Measurements from ENCODE around the gene TCEANC2. TPM values are rescaled to one million over a fixed set of nuclear protein-coding genes. Genes with fewer than 3 reads are reported as not detected.

TCEANC2 gene
- total RNA-seq, 1 experiment from 2014 or later = 1.9 TPM

DNA sequence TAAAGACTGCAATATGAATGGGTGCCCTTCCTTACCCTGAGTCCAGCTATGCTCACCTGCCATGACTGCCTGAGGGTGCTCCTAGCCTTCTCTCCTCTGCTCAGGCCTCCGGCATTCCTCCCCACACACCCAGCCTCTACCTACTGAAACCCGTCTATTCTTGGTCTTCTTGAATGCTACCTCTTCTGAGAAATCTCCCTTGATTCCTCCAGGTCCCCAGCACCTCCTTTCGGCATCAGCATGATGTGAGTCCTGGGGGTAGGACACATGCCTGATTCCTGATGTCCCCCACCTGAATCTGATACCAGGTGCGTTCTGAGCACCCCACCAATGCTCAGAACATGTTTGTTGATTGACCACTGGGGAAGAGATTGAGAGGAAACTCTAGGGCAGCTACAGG is 44.0 kb upstream of the TCEANC2 start:
- no TSS peak for BruUV-seq (replicated peaks)
- H3K4me1 ChIP-seq = peaks cover 4% of the 10 kb centered on the region; the same call in 1 of the 2 replicates
- no peaks in the 10 kb centered on the region for H3K27me3 Mint-ChIP-seq (ENCODE audit: insufficient read depth, unreplicated experiment)
- H3K4me3 Mint-ChIP-seq (ENCODE audit: unreplicated experiment) = no peak overlapping the region
- no peak for DNase-seq
- H3K36me3 ChIP-seq (ENCODE audit: control insufficient read depth, insufficient read depth, low read length) = no peaks in the 10 kb centered on the region
- no peak overlapping the region for H3K4me3 ChIP-seq (ENCODE audit: low read depth, low read length)
- H3K9me3 Mint-ChIP-seq (ENCODE audit: unreplicated experiment) = no peaks in the 10 kb centered on the region
- peaks cover 8% of the 10 kb centered on the region for H3K4me1 Mint-ChIP-seq (ENCODE audit: low read depth, unreplicated experiment)
- ChIA-PET CTCF (no interaction called here), POLR2A (no interaction called here)
- H3K9me3 ChIP-seq = no peaks in the 10 kb centered on the region
- intact Hi-C loops (cut with micrococcal nuclease; ENCODE audit: unreplicated experiment) = no loop called here
- no peaks in the 10 kb centered on the region for H3K27me3 ChIP-seq (replicated peaks; ENCODE audit: control insufficient read depth, insufficient read depth, low read length)
- no peak overlapping the region for H3K27ac Mint-ChIP-seq (ENCODE audit: unreplicated experiment)
- H3K36me3 Mint-ChIP-seq (ENCODE audit: insufficient read depth, unreplicated experiment) = no peaks in the 10 kb centered on the region
- TF ChIP-seq, protein P1, sequence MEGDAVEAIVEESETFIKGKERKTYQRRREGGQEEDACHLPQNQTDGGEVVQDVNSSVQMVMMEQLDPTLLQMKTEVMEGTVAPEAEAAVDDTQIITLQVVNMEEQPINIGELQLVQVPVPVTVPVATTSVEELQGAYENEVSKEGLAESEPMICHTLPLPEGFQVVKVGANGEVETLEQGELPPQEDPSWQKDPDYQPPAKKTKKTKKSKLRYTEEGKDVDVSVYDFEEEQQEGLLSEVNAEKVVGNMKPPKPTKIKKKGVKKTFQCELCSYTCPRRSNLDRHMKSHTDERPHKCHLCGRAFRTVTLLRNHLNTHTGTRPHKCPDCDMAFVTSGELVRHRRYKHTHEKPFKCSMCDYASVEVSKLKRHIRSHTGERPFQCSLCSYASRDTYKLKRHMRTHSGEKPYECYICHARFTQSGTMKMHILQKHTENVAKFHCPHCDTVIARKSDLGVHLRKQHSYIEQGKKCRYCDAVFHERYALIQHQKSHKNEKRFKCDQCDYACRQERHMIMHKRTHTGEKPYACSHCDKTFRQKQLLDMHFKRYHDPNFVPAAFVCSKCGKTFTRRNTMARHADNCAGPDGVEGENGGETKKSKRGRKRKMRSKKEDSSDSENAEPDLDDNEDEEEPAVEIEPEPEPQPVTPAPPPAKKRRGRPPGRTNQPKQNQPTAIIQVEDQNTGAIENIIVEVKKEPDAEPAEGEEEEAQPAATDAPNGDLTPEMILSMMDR (IDR thresholded peaks at IDR 0.05; ENCODE audit: insufficient read depth in 1 of 2, low read depth in 1 of 2, low read length in 1 of 2, severe bottlenecking in 1 of 2, unreplicated experiment in 1 of 2) = no peak

DNA sequence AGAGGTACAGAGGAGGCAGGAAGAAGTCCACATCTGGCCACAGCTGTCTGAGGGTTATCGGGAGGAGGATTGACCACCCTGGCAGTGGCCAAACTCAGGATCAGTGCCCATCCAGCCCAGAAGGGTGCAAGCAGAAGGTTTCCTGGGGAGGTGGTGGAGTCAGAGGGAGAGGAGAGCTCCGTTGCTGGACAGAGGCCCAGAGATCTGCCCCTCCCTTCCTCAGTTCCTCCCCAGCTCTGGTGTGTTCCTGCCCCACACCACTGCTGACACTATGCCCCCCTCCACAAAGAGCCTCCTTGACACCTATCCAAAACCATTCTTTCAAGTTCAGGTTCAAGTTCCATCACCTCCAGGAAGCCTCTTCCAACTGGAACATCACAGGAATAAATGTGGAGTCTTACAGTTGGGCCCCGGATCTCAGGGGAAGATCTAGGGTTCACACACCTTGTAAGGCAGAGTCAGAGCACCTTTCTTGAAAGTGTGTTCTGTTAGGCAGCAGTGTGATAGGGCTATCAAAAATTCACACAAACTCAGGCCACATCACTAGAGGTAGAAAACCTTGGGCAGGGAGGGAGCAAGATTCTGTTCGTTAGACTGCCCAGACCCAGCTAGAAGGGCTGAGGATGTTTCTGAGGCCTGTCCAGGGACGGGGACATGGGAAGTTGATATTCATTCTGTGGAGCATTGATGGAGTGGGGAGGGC is 42.8 kb upstream of the TCEANC2 start:
- ChIA-PET POLR2A (no interaction called here), CTCF (no interaction called here)

DNA sequence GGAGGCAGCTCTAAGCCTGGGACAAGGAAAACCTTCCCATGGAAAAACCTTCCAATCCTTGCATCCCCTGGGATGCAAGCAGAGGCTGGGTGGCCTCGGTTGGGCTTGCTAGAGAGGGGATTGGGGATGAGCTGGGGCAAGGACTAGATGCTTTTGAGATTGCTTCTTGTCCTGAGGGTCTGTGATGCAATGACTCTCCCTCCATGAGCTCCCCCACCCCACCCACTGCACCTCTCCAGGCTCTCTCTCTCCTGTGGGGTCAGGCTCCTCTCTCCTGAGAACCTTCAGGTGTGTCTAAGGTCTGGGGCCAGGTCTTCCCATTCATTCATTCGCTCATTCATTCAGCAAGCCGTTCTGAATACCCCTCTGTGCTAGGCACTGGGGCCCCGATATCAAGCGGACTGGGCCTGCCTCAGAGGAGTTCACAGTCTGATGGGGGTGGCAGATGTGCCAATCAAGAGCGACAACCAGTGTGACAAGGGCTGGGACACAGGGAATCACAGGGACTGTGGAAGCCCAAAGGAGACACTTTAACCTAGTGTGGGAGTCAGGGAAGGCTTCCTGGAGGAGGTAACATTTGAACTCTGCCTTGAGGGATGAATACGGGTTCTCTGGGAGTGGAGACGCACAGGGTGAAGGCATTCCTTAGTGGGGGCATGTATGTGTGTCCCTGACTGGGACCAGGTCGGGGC is 41.9 kb upstream of the TCEANC2 start:
- no peak for DNase-seq
- ChIA-PET POLR2A (no interaction called here), CTCF (no interaction called here)
- no TSS peak for BruUV-seq (replicated peaks)
- Histone ChIP-seq H3K36me3 (ENCODE audit: control insufficient read depth, insufficient read depth, low read length) (no peaks in the 10 kb centered on the region), H3K4me1 (peaks cover 9% of the 10 kb centered on the region), H3K9me3 (no peaks in the 10 kb centered on the region), H3K27me3 (replicated peaks; ENCODE audit: control insufficient read depth, insufficient read depth, low read length) (no peaks in the 10 kb centered on the region), H3K4me3 (ENCODE audit: low read depth, low read length) (no peak overlapping the region)
- H3K4me1 Mint-ChIP-seq (ENCODE audit: low read depth, unreplicated experiment) = peaks cover 14% of the 10 kb centered on the region
- TF ChIP-seq, protein P1 (IDR thresholded peaks at IDR 0.05; ENCODE audit: insufficient read depth in 1 of 2, low read depth in 1 of 2, low read length in 1 of 2, severe bottlenecking in 1 of 2, unreplicated experiment in 1 of 2) = no peak
- no peaks in the 10 kb centered on the region for H3K9me3 Mint-ChIP-seq (ENCODE audit: unreplicated experiment)
- no peaks in the 10 kb centered on the region for H3K27me3 Mint-ChIP-seq (ENCODE audit: insufficient read depth, unreplicated experiment)
- H3K27ac Mint-ChIP-seq (ENCODE audit: unreplicated experiment) = no peak overlapping the region
- no peak overlapping the region for H3K4me3 Mint-ChIP-seq (ENCODE audit: unreplicated experiment)
- intact Hi-C loops (cut with micrococcal nuclease; ENCODE audit: unreplicated experiment) = no loop called here
- no peaks in the 10 kb centered on the region for H3K36me3 Mint-ChIP-seq (ENCODE audit: insufficient read depth, unreplicated experiment)

More for the DNA sequence above, 42.8 kb upstream of the TCEANC2 start:
- no peaks in the 10 kb centered on the region for H3K9me3 ChIP-seq
- Mint-ChIP-seq H3K4me1 (ENCODE audit: low read depth, unreplicated experiment) (peaks cover 8% of the 10 kb centered on the region), H3K4me3 (ENCODE audit: unreplicated experiment) (no peak overlapping the region), H3K36me3 (ENCODE audit: insufficient read depth, unreplicated experiment) (no peaks in the 10 kb centered on the region), H3K9me3 (ENCODE audit: unreplicated experiment) (no peaks in the 10 kb centered on the region), H3K27ac (ENCODE audit: unreplicated experiment) (no peak overlapping the region), H3K27me3 (ENCODE audit: insufficient read depth, unreplicated experiment) (no peaks in the 10 kb centered on the region)
- no peak overlapping the region for H3K4me3 ChIP-seq (ENCODE audit: low read depth, low read length)
- H3K27me3 ChIP-seq (replicated peaks; ENCODE audit: control insufficient read depth, insufficient read depth, low read length) = no peaks in the 10 kb centered on the region
- no TSS peak for BruUV-seq (replicated peaks)
- peaks cover 4% of the 10 kb centered on the region; the same call in 1 of the 2 replicates for H3K4me1 ChIP-seq
- DNase-seq = no peak
- TF ChIP-seq, protein P1 (IDR thresholded peaks at IDR 0.05; ENCODE audit: insufficient read depth in 1 of 2, low read depth in 1 of 2, low read length in 1 of 2, severe bottlenecking in 1 of 2, unreplicated experiment in 1 of 2) = no peak
- intact Hi-C loops (cut with micrococcal nuclease; ENCODE audit: unreplicated experiment) = no loop called here
- no peaks in the 10 kb centered on the region for H3K36me3 ChIP-seq (ENCODE audit: control insufficient read depth, insufficient read depth, low read length)

All from Caco-2 (cell line).